NCI-H1048 (cell line): ENCODE measurements around the gene GABRG3.

ENCODE experiments used
- DNase-seq: peaks from one replicate; lab custom pipeline; 2025; lab: John Stamatoyannopoulos, UW

The GABRG3 gene

DNA sequence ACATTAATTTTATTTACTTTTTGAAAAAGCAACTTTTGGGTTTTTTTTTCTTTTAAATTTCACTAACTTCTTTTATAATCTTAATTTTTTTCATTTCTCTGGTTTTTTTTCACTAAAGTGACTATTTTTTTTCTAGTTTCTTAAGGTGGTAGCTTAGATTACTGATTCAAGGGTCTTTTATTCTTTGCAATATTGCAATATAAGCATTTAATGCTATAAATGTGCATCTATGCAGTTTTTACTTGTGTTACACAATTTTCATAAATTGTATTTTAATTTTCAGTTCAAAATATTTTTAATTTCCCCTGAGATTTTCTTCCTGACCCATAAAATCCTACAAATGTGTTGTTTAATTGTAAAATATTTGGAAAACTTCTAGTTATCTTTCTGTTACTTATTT is 535.8 kb downstream of the GABRG3 start:
- no peak for DNase-seq

DNA sequence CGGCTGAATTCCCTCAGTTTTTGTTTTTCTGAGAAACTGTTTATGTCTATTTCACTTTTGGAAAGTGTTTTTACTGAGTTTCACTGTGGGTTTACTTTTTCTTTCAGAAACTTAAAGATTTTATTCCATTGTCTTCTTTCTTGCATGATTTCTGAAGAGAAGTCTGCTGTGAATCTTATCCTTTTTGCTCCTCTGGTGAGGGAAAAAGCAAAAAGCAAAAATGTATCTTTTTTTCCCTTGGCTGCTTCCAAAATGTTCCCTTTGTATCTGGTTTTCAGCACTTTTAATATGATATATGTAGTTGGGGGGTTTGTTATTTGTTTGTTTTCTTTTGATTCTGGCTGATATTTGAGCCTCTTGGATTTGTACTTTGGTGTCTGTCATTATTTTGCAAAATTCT is 538.0 kb downstream of the GABRG3 start:
- no peak for DNase-seq

DNA sequence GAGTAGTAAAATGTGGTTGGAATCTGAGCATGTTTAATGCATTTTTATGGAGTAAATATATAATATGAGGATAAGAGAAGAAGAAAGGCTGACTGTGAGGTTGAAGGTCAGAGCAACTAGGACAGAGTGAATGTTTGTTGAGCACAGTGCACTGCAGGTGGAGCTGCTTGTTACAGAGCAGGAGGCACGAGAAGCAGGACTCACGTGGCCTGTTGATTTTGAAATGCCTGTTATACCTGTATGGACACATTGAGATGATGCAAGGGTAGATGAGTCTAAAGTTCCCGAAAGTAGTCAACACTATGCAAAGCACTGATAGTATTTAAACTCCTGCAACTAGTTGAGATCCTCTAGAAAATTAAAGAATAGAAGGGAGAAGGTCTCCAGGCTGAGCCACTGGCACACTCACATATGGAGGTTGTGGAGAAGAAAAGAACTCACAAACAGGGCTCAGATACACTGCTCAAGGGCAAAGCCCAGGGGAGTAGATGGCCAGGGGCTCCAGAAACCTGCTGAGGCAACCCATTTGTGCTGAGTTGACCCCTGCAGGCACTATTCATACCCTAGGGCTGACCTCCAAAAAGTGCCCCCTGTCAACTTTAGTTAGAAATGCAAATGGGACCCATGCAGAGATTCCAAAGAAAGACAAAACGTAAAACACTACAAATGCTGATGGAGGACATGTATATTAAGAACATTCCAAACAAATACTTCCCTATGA is 541.5 kb downstream of the GABRG3 start:
- no peak for DNase-seq

DNA sequence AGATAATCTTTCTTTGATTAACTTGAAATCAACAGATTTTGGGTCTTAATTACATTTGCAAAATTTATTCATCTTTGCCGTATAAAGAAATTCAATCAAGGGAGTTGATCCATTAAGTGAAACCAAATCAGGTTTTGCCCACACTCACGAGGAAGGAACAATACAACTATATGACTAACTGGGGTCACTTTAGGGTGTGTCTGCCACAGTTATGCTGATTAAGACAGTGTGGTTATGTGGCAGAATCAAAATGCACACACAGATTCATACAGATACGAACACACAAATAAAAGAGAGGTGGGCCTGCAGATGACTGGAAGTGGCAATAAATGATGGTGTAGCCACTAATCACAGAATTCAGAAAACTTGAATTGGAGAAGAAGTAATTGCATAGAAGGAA is 543.5 kb downstream of the GABRG3 start:
- no peak for DNase-seq

DNA sequence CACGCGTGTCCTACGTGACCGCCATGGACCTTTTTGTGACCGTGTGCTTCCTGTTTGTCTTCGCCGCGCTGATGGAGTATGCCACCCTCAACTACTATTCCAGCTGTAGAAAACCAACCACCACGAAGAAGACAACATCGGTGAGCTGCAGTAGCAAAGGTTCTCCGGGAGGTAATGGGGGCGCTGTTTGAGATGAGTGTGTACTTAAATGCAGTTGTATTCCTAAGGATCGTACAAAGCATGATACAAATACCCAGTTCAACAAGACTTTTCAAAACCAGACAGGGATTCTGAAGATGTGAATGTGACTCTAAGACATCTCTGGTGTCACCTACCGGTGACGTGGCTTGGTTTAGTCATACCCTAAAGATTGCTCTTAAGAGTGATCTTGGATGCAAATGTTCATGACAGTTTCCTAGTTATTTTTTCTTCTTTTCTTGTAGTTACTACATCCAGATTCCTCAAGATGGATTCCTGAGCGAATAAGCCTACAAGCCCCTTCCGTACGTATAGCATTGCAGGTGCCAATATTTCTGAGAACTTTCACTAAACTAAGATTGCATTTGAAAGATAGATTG is 556.6 kb downstream of the GABRG3 start:
- no peak for DNase-seq

DNA sequence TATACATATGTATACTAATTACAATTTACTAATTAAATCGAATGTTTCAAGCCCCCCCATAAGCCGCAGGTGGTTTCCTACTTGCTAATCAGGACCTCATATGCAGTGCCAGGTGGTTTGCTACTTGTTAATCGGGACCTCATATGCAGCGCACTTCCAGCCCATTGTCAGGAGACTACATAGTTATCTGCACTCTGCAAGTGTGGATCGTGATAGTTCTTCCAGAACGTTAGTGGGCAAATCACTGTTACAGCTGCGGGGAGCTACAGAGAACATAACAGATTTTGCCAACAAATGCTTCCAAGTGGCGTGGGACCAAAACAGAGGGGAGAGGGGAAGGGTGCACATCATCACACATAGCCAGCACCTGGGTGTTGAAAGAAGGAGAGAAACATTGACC is 558.4 kb downstream of the GABRG3 start:
- DNase-seq: no peak

DNA sequence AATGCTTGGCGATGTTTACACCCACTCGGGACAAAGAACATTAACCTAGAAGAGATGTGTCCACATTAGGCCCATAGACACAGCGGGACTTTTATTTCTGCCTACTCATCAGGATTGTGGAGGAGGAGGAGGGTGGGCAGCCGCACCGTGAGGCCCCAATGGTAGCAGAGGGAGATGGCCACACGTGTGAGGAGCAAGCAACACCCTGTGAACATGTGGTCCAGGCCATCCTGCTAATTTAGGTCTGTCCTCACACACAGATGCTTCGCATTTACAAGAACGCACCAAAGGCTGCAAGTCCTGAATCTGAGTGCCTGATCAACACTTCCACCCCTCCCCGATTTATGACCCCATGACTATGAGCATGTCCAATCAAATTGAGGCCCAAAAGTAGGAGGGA is 560.0 kb downstream of the GABRG3 start:
- DNase-seq: no peak

DNA sequence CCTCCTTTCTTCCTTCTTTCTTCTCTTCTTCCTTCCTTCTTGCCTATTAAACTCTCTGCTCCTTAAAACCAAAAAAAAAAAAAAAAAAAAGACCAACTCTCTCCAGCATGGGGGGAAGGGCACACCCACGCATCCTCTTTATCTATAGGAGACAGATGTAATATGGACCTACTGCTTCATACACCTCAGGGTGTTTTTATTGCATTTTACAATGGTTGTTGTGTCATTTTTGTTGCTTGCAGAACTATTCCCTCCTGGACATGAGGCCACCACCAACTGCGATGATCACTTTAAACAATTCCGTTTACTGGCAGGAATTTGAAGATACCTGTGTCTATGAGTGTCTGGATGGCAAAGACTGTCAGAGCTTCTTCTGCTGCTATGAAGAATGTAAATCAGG is 561.4 kb downstream of the GABRG3 start:
- DNase-seq: no peak

DNA sequence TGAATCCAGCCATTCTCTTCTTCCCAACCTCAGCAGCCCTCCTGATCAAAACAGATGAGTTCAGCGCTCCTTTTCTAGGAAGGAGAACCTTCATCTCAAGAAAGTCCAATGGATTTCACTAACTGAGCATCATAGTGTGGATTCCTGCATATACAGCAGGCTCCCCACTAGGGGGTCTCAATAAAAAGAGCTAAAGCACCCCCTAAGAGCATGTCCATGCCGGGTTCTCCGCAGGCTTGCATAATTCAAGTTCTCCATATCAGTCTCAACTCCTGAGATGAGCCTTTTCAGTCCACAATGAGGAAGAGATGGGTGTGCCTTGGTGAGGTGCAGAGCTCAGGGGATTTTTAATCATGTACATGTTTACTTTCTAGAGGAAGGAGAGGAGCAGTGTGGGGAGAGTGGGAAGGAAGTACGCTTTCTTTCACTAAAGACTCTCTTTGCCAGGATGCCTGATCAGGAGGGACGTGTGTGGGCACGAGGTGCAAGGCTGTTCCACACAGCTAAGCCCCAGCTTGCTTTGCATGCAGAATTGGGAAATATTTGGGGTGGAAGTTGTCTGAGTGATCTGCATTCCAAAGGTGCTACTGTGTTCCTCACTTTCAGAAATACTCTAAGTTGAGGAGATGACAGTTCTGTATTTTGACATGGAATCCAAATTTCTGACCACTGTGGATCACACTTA is 564.6 kb downstream of the GABRG3 start:
- no peak for DNase-seq

DNA sequence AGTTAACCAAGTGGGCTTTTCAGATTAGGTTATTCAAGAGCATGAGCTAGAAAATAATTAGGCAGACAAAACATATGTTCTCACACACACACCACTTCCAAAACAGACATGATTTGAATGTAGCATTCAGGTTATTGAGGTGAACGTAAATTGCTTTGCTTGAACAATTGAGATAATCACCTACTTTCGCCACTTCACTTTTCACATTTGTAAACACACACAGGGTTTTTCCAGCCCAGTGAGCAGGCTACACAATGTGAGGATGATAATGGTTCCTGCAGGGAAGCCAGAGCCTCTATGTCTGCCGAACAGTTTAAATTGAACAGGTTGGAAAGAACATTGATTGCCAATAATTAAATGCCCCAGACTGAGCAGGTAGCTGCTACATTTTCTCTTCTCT is 567.3 kb downstream of the GABRG3 start:
- no peak for DNase-seq

DNA sequence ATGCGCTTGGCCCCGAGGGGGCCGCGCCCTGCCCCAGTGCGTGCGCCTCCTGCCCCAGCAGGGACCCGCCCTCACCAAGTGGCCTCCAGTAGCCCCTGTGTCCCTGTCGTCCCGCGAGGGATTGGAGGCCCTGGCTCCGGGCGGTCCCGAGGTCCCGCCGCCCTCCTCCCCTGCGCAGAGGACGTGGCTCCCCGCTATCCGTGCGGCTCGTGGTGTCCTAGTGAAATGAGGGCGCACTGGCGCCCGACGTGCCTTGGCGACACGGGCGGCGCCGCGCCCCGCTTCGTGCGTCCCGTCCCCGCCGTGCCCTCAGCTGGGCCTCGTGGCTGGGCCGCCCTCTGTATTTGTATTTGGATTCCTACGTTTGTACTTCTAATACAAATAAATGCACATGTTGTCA is 570.6 kb downstream of the GABRG3 start:
- DNase-seq: no peak

DNA sequence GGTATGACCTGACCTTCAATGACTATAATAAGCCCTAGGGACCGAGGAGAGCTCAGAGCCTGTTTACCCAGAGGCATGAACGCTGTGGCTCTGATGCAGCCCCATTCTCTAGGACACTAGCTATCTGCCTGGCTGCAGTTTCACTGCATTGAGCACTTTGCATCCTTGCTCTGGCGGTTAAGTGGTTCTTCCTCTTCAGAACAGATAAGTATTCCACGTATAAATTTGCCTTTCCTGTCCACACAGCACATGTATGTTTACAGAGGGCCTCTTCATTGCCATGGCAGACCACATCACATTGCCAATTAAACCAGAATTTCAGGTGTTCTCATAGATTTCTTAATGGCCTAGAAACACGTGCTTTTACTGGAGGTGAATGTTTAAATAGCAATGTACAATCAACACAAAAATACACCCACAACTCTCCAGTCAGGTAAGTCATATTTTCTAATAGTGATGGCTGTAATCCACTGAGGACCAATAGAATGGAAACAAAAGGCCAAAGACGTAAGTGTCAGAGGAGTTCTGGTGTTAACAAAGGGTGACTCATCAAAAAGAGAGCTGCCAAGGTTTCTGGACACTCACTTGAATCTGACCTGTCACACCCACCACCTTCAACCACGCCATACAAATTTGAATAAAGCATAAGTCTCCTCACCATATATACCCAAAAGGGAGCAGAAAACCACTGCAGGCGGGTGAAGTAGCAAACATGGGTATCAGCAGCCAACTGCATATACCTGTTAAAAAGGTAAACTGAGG is 574.7 kb downstream of the GABRG3 start:
- DNase-seq: no peak

DNA sequence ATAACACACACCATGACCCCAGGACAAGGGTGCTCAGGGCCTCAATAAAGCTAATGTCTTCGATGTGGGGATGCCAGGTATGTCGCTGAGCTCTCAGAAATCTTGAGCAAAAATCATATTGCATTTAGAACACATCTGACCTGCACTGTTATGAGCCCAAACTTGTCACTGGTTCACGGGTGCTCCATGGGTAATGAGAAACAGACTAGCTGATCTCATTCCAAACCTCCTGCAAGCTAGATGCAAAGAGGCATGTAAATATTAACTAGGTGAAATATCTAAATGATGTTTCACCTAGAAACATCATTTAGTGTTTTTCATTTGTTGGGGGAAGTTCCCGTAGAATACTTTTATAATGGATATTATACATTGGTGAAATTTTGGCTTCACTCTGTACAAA is 578.8 kb downstream of the GABRG3 start:
- DNase-seq: no peak

DNA sequence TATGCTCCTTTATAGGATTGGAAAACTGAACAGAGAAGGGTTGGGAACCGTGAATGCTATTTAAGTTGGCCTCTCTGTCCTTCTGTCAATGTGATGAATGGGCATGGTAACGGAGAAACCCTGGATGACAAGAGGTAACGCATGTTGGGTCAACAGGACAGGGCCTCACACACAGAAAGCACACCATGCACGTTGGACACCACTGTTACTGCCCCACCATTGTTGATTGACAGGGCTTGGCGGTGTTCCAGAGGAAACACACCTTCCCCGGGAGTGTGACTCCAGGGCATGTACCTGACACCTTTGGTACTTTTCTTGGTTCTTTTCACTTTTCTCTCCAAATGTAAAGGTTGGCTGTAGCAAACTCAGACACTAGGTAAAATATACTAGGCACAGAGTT is 579.7 kb downstream of the GABRG3 start:
- DNase-seq: no peak

DNA sequence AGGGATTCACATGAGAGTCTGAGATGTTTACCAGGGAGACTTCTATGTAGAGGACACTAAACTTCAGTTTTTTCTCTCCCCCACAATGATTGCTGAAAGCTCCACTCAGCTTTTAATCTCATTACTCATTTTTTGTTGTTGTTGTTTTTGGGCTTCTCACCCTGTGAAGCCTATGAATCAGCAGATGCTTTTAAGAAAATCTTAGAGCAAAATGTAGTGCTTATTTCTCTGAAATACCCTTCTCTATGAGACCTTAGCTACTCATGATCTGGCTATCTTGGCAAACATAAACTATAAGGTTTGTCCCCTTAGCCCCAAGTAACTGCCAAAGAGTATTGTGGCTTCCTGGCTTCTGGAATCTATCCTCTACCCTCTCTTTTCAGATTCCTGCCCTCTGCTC is 590.8 kb downstream of the GABRG3 start:
- DNase-seq: no peak

DNA sequence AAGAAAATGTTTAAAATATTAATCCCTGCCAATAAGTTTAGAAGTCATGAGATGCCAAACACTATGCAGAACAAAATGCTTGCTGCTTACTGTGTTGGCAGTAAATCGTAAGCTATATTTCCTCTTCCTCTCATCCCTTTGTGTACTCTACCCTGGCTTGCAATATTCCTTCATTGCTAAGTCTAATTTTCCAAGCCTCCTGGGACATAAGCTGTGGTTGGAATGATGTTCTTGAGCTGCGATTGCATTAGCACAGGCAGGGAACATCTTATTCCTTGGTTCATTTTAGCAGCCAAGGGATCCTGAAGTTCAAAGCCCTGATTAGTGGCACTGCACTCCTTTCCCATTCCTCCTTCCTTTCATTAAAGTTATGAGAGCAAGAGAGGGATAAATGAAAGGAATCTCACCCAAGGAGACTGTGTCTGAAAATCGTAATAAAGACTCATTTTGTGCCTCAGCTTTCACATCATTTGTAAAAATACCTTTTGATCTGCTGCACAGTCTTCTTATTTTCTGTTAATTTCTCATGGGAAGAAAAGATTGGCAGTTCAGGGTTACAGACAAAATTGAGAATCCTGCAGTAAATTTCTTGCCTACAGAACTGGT is 592.9 kb downstream of the GABRG3 start:
- no peak for DNase-seq

DNA sequence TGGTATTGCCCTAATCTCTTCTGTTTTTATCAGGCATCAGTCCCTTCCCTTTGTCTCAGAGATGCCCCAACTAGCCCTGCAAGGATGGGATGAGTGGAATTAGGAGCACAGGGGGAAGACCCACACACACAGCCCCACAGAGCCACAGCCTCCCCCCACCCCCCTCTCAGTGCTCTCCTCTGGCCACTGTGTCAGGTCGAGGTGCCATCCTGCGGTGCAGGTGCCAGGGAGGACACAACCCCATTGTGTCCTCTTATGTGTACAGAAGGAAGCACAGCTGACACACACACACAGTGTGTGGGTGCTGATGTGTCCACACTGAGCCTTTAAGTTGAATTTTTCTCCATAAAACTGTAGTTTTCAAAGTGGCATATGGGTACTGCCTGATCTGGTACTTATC is 593.7 kb downstream of the GABRG3 start:
- no peak for DNase-seq

DNA sequence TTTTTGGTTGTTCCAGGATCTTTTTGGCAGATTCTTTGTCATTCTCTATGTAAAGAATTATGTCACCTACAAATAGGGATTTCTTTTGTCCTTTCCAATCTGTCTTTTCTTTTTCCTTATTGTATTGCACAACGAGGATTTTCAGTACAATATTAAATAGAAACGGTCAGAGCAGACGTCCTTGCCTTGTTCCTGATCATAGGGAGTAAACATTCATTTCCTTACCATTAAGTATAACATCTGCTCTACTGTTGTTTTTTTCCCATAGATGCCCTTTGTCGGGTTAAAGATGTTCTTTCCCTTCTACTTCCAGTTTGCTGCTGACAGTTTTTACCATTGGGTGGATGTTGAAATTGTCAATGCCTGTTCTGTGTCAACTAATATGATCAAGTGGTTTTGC is 599.8 kb downstream of the GABRG3 start:
- no peak for DNase-seq

DNA sequence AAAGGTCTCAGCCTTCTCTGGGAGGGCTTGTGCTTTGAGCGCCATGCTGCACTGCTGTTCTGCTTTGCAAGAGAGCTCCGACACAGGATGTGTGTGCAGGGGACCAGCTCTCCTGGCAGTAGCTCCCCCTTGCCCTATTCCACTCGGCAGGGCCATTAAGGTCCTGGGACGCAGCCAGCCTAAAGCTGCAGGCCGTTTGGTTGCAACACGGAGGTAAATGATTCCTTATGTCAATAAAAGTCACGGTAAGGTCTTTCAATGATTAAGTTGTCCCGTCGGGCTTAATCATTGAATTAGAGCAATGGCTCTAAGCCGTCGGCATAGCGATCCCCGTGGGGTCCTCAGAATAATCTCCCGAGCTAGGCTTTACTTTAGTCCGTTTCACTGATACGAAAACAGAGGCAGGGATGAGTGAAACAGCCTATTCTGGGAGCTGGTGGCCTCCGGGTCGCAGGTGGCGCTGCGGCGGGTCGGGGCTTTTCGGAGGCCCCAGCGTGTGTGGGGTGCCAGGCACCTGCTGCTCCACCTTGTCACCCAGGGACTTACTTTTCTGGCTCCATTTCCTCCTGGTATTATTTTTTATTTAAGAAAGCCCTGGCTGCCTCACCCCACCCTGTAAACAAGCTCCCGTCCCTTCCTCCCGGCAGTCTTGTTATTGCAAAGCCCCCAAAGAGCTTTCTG is 603.0 kb downstream of the GABRG3 start:
- DNase-seq: no peak

DNA sequence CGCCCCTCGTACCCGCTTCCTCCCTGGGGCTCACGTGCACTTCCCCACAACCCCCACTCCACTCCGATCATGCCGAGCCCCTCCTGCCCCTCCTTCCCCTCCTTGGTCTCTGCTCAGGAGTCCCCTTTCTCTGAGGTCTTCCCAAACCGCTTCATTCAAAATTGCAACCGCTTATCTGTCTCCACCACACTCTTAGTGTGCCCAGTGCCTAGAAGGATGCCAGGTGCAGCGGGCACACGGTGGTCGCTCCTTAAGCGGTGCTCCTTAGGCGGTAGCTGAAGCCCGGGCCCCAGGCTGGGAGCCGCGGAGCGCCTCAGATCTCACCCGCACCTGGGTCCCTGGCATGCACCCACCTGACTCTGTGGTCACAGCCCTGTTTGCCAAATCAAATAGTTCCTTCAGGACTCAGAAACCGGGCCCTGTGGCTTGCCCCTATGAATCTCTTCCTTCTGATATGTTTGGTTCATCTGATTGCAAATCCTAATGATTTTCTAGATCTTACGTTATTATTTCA is 603.6 kb downstream of the GABRG3 start:
- DNase-seq: no peak

DNA sequence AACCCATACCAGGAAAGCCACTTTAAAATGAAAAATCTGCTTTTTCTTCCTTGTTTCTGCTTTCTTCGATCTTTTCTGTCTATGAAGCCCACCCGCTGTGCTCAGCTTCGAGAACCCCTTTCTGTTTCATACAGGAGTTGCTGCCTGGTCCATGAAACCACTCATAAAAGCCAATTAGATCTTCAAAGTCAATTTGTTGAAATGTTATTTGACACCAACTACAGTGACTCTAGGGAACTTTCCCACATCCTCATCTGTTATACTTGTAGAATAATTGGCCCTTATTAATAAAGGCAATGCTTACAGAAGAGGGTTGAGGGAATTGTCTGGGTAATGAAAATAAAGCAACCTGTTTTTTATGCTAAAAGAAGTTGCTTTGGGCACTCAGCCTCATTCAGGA is 604.5 kb downstream of the GABRG3 start:
- DNase-seq: no peak

DNA sequence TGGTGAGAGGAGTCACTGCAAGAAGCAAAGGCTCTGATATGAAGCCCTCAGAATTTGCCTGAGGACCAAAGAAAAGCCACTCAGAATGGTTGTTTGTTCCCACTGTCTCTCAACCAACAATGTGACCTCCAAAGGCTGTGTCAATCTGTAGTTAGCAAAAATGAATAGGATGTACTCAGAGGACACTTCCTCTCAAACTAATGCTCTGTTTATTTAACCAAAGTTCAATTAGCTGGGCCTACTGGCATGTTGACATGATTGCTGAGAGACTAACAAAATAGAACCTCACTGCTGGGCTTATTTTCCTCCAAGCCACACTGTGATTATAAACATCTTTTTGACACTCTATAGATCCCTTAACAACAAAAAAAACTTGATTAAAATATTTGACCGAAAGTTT is 605.6 kb downstream of the GABRG3 start:
- DNase-seq: no peak
